Upper lobe of right lung (tissue), 1 donor: Measurements from ENCODE around the gene FUCA2. TPM values are rescaled to one million over a fixed set of nuclear protein-coding genes. Genes with fewer than 3 reads are reported as not detected.
A peak's percentile ranks its signal among the peaks of the same experiment; 100 is the strongest.

ENCODE experiments used
- ATAC-seq: fragments of 200-7000 bp; cut with Tn5 transposase; one replicate; pipeline ENCODE4 v1.9.1; 2020; ENCODE audit warnings: mild to moderate bottlenecking, moderate library complexity
- DNase-seq: peaks from one replicate; pipeline ENCODE4 v3.0.0-alpha.2; 2020
- H3K27ac ChIP-seq: fragments of 200-600 bp; one replicate; pipeline ENCODE4 v1.8.0; 2022
- H3K27me3 ChIP-seq: fragments of 200-600 bp; one replicate; pipeline ENCODE4 v1.8.0; 2022; ENCODE audit warnings: mild to moderate bottlenecking
- H3K36me3 ChIP-seq: fragments of 200-600 bp; one replicate; pipeline ENCODE4 v1.8.0; 2022
- H3K4me1 ChIP-seq: fragments of 200-600 bp; one replicate; pipeline ENCODE4 v1.8.0; 2022
- H3K4me3 ChIP-seq: fragments of 200-600 bp; one replicate; pipeline ENCODE4 v1.8.0; 2022; ENCODE audit warnings: mild to moderate bottlenecking
- H3K9me3 ChIP-seq: fragments of 200-600 bp; one replicate; pipeline ENCODE4 v1.8.0; 2022
- CTCF ChIP-seq: fragments of 200-600 bp; IDR thresholded peaks from one replicate; pipeline ENCODE4 v1.8.0; 2022; ENCODE audit warnings: antibody characterized with exemption
- intact Hi-C: fragments of 100-400 bp; cut with DNase I; formaldehyde crosslinking; loops from one replicate; pipeline ENCODE4 v1.11.0; 2022
- total RNA-seq: library from RNA; stranded (reverse); fragmentation: NEBNext Ultra II Directional; extraction: Animal tissue kit (Norgen Biotek cat#: 25700); gene quantifications from one replicate; pipeline ENCODE4 v1.2.1, GENCODE V29; 2021
- donor health status: DM: no; HTN: yes; CAD: no; lungs with severe emphysema.

FUCA2 gene
- total RNA-seq, 1 donor from 2014 or later: 50.6 TPM

- Histone ChIP-seq H3K36me3 (no peaks in the 10 kb centered on the region), H3K4me1 (no peaks in the 10 kb centered on the region), H3K4me3 (no peak overlapping the region), H3K27ac (no peak overlapping the region), H3K27me3 (no peaks in the 10 kb centered on the region), H3K9me3 (no peaks in the 10 kb centered on the region)
- no peak for TF ChIP-seq CTCF
- no peak for DNase-seq
- intact Hi-C loops: no loop called here
- no peak for ATAC-seq
Measured at GRCh38 chr6:143527677-143528076, 16.2 kb upstream of the FUCA2 start.

GRCh38 chr6:143525356-143525755 is 13.8 kb upstream of the FUCA2 start:
- no peak overlapping the region for H3K27ac ChIP-seq
- TF ChIP-seq CTCF: no peak
- H3K27me3 ChIP-seq: no peaks in the 10 kb centered on the region
- no peaks in the 10 kb centered on the region for H3K4me1 ChIP-seq
- DNase-seq: no peak
- no peaks in the 10 kb centered on the region for H3K36me3 ChIP-seq
- no peaks in the 10 kb centered on the region for H3K9me3 ChIP-seq
- H3K4me3 ChIP-seq: no peak overlapping the region
- ATAC-seq: no peak
- intact Hi-C loops: no loop called here

GRCh38 chr6:143522039-143522600 is 10.6 kb upstream of the FUCA2 start:
- Histone ChIP-seq H3K9me3 (no peaks in the 10 kb centered on the region), H3K4me3 (no peak overlapping the region)
- intact Hi-C loops: no loop called here

GRCh38 chr6:143517447-143517773 is 5.9 kb upstream of the FUCA2 start:
- intact Hi-C loops: no loop called here
- no peak overlapping the region for H3K27ac ChIP-seq
- H3K9me3 ChIP-seq: no peaks in the 10 kb centered on the region
- no peak overlapping the region for H3K4me3 ChIP-seq
- DNase-seq (no peak), ATAC-seq (no peak)
- H3K36me3 ChIP-seq: no peaks in the 10 kb centered on the region
- TF ChIP-seq CTCF: no peak
- H3K4me1 ChIP-seq: peaks cover 9% of the 10 kb centered on the region
- no peaks in the 10 kb centered on the region for H3K27me3 ChIP-seq

More at GRCh38 chr6:143522039-143522600, 10.6 kb upstream of the FUCA2 start:
- TF ChIP-seq CTCF: no peak
- DNase-seq (no peak), ATAC-seq (no peak)
- no peaks in the 10 kb centered on the region for H3K27me3 ChIP-seq
- H3K4me1 ChIP-seq: no peaks in the 10 kb centered on the region
- H3K36me3 ChIP-seq: no peaks in the 10 kb centered on the region
- H3K27ac ChIP-seq: no peak overlapping the region

- Histone ChIP-seq H3K4me3 (no peak overlapping the region), H3K9me3 (no peaks in the 10 kb centered on the region), H3K36me3 (no peaks in the 10 kb centered on the region), H3K27ac (no peak overlapping the region), H3K4me1 (peaks cover 14% of the 10 kb centered on the region), H3K27me3 (no peaks in the 10 kb centered on the region)
- DNase-seq: no peak
- ATAC-seq: peak; percentile 38
- intact Hi-C loops: no loop called here
- no peak for TF ChIP-seq CTCF
Measured at GRCh38 chr6:143516690-143517446, 5.3 kb upstream of the FUCA2 start.
